ENCODE data around the gene ACVRL1.

The ACVRL1 gene

DNA sequence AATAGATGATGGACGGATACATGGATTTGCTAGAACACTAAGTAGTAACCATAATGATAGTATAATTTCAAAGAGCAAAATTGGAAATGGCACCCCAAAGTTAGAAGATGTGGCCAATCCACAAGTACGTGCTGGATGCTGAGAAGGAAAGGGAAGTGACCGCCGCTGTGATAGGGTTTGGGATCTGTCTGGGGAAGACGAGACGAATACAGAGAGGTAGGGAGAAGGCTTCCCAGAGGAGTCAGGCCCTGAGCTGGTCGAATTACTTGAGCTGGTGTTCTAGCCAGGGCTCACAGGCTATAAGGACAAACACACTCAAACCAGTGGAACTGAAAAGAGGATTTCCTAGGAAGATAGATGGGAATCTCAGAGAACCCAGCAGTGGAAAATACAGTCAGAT, 34.8 kb downstream of the ACVRL1 start:
- FAIRE-seq (no peak), DNase-seq (ENCODE audit: low spot score) (no peak)

DNA sequence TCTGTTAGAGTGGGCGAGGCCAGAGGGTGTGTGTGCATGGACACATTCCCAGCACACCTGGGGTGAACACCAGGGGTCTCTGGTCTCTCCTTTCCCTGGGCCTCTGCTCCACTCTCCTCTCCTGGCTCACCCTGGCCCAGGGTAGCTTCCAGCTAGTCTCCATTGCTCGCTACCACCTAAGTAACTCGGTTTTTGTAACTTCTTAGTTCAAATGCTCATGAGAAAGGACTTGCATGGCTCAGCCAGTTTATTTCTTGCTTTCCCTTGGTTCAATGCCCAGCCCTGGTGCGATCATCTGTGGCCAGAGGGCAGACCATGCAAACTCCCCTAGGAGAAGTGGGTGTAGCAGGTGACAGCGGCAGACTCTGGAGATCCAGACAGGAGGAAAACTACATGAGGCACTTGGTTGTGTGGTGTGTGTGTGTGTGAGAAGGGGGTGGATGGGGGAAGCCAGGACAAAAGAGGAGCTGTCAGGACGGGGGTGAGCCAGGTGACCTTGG, 35.2 kb downstream of the ACVRL1 start:
- DNase-seq (ENCODE audit: low spot score) (no peak), FAIRE-seq (no peak)

DNA sequence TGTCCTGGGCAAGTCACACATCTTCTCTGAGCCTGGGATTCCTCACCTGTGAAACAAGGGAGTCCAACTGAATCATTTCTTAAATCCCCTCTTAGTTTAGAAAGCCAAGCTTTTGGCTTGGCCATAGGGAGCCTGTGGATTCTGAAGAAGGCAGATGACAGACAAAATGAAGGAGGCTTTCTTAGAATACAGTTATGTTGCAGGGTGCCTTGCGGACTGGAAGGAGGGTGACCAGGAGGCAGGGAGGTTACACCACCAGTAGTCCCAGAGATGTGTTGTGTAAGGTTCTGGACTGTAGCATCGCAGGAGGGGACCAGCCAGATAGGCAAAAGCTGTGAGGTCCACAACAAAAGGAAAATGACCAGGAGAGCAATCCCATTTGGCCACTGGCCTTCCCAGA, 36.0 kb downstream of the ACVRL1 start:
- no peak for FAIRE-seq

DNA sequence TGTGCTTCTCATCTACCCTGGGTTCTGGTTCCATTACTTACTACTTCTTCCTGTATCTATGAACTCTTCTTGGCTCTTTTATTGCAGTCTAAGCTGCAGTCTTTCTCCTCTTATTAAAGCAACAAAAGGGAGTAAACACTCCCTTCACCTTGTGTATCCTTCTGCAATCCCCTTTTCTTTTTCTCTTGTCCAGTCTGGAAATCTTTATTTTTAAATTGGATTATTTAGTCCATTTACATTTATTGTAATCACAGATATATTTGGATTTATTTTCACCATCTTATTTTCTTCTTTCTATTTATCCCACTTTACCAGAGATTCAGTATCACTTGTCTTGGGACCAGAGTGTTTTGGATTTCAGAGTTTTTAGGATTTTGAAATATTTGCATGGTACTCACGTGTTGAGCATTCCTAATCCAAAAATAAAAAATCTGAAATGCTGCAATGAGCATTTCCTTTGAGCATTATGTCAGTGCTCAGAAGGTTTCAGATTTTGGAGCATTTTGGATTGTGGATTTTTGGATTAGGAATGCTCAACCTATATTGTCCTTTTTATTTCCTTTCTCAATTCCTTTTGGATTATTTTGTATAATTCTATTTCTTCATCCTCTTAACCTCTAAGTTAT, 37.4 kb downstream of the ACVRL1 start:
- FAIRE-seq = no peak
- no peak for DNase-seq (ENCODE audit: low spot score)

More for the DNA sequence above, 36.0 kb downstream of the ACVRL1 start:
- DNase-seq (ENCODE audit: low spot score) = no peak

DNA sequence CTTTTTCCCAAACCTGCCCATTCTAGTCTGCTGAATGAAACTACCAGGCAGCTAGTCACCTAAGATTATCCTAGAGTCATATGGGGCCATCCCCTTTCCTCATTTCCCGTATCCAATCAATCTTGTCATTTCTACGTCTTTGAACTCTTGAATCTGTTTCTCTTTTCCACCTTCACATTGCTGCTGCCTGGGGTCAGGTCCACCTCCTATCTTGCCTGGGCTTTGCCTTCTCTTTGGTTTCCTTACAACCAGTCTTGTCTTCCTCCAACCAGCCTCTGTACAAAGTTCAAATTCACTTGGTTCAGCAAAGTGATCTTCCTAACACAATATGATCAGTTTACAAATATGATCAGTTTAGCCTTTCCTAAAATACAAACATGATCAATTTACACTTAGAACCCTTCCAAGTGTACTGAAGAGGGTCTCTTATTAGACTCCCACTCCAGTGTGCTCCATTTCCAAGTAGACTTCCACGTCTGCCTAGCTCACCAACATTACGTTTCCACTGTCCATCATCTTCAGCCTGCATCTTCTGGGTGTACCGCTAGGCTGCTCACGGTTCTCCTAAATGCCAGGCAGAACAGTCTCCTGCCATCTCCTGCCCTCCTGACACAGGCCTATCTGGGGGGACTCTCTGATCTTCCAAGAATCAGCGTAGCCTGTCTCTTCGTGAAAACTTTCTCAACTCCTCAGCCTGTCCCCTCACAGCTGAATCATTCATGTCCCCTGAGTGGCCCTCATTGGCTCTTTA, 40.1 kb downstream of the ACVRL1 start:
- DNase-seq (ENCODE audit: low spot score) (no peak), FAIRE-seq (no peak)

DNA sequence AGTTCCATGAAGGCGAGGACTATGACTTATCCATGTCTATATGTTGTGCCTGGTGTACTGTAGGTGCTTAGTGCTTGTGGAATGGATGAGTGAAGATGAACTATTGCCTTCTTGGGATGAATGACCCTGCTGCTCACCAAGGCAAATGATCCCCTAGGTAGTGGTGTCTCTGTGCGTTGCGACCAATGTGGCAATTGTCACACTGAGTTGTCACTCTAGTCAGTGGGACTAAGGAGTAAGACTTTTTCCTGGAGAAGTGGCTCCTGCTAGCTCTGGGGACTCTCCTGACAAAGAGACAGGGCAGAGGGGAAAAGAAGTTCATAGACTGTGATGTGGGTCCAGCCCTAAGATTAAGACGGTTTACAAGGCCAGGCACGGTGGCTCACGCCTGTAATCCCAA, 40.8 kb downstream of the ACVRL1 start:
- DNase-seq (ENCODE audit: low spot score) (no peak), FAIRE-seq (no peak)

DNA sequence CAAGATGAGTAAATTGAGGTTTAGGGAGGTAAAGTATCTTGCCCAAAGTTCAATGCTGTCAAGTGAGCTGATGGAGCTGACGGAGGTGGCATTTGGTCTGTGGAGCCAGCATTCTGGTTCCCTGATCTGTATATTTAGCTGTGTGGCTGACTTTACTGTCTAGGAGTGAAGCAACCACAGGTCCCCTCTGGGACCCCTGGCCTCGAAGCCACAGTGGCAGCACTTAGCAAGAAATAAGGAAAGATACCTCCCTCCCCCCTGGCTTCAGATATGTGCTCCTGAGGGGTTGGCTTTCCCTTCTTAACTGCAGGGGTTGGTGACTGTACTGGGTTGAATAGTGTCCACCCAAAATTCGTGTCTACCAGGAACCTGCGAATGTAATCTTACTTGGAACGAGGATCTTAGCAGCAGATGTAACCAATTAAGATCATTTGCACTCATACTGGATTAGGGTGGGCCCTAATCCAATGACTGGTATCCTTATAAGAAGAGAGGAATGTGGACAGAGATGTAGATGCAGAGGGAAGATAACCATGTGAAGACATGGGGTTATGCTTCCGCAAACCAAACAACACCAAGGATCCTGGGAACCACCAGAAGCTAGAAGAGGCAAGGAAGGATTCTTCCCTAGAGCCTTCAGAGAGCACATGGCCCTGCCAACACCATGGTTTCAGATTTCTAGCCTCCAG, 42.2 kb downstream of the ACVRL1 start:
- DNase-seq (ENCODE audit: low spot score) (no peak), FAIRE-seq (no peak)

DNA sequence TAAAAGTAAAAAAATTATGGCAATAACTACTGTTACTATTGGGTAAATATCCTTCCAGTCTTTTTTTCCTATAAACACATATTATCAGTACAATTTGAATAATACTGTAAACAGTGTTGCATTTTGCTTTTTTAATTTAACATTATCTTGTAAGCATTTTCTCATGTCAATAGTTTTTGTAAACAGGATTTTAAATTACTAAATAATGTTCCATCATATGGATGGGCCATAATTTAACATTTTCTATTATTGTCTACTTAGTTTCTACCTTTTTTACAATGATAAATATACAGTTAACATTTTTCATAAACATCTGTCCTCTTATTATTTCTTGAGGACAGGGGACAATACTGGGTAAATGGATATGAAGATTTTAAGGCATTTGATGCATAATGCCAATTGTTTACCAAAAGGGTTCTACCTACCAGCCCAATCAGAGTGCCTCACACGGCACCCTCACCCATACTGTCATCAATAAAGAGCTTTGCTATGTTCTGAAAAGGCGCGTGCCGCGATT, 43.4 kb downstream of the ACVRL1 start:
- no peak for FAIRE-seq
- DNase-seq (ENCODE audit: low spot score) = no peak

DNA sequence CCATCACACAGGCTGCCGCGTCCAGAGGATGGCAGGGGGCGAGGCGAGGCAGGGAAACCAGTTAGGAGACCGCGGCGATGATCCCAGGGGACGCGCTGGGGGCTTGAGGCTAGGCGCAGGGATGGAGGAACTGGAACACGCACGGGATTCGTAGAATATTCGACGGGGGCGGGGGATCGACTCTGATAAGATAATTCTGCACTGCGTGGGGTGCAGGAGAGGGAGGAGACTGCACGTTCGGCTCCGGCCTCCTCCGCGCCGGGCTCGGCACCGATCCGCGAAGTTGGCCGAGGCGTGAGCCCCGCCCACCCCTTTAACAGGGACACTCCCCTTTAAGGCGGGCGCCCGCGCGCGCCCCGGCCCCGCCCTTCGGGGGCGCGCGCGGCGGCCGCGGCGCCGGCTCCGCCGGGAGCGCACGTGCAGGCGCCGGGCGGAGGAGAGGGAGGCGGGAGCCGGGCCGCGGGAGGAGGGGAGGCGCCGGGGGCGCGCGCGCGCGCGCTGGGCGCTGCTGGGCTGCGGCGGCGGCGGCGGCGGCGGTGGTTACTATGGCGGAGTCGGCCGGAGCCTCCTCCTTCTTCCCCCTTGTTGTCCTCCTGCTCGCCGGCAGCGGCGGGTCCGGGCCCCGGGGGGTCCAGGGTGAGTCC, 44.0 kb downstream of the ACVRL1 start, which contains the start of gene ACVR1B:
Gene ACVR1B, plus strand, starts transcription at position 501 of the 644 bp plus-strand sequence. Its CDS starts 45 bp downstream, at position 546.
- FAIRE-seq (no peak), DNase-seq (ENCODE audit: low spot score) (peak; percentile 56)

DNA sequence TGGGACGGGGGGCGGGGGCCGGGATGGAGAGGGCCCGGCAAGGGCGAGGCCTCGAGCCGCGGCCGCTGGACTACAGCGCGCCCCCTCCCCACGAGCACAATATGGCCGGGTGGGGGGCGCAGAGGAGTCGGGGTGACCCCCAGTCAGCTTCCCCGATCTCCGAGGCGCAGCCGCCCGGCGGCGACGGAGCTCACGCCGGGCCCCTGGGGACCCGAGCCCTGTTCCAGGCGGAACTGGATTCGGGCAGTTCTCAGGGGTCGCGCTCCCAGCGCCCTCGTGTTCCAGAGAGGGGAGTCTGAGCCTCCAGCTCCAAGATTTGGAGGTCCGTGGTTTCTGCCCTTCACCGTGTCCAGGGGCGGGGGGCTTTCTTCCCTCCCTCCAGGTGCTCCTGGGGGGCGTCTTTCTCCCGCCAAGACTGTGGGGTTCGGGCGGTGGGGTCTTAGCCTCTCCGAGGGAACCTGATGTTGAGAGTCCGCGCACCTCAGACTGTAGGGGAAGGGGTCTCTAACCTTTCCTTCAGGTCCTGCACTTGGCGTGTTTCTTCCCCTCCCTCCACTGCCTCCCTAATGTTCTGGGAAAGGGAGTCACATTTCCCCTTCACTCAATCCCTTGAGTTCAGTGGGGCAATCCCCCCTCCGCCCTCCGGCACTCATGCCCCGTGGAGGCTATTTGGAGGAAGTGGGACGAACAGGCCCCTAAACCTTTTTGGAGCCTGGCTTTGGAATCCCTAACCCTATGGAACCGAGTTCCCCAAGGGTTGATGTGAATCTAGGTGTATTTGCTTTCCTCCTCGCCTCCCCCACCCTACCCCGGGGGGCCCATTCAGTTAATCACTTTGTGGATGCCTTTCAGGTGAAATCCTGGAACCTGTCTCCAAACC, 44.8 kb downstream of the ACVRL1 start:
- DNase-seq (ENCODE audit: low spot score) (no peak), FAIRE-seq (no peak)

DNA sequence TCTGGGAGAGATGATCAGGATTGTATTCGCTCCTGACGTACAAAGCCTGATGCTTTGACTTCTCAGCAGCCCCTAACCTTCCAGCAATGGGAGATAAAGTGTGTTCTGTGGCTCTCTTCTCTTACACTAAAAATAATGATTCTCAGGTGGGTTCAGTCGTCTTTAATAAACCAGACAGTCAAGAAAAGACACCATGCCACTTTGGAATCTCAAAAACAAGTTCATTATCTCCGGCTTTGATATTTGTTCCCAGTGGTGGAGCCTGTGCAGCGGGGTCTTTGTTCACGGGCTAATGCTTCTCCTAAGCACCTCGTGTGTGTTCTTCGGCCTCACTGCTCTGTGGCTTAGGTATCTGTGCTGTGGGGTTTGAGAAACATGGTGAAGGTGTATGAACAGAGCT, 45.8 kb downstream of the ACVRL1 start:
- FAIRE-seq (no peak), DNase-seq (ENCODE audit: low spot score) (no peak)

DNA sequence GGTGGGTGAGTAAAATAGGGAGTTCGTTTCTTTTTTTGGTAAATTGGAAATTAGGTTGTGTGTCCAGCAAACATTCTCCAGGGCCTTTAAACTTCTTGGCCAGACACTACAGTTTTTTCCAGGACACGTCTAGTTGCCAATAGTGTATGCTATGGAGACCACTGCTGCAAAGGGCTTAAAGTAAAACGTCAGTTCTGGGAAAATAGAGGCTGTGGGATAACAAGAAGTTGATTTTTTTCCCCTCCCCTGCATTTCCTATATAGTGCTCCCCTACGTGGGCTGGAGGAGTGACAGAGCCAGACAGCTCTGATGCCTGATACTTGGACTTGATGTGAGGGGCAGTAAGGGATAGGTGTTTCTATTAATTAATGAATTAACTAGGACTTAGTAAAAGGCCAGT, 46.6 kb downstream of the ACVRL1 start:
- no peak for DNase-seq (ENCODE audit: low spot score)
- no peak for FAIRE-seq

DNA sequence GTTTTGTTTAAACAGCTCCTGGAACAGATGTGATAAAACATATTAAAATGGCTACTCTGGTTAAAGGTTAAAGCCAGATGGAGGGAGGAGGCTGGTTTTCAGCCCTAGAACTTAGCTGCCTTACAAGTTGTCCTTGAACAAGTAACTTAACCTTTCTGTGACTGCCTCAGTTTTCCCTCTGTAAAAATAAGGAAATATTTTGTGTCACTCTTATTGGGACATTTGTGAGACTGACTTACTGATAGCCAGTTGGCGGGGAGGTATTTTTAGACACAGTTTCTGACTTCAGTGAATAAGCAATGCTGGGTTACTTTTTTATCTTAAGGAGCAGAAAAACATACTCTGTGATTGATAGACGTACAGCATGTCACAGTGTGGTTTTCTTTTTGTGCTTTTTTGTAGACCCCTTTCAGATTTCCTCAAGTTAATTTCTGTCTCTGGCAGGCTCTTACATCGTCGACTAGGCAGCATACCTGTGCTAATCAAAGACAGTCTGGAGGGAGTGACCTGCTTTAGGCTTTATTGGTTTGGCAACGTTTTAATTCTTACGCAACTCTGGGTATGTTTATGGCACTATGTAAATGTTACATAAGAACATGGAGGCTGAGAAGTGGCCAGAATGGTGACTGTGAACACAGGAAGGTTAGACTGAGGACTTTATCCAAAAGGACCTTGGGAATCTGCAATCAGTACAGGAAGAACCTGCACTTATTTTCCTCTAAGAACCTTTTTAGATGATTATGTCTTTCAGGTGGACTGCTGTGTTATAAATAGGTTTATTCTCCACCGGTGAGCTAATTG, 47.5 kb downstream of the ACVRL1 start:
- DNase-seq (ENCODE audit: low spot score) (no peak), FAIRE-seq (no peak)

DNA sequence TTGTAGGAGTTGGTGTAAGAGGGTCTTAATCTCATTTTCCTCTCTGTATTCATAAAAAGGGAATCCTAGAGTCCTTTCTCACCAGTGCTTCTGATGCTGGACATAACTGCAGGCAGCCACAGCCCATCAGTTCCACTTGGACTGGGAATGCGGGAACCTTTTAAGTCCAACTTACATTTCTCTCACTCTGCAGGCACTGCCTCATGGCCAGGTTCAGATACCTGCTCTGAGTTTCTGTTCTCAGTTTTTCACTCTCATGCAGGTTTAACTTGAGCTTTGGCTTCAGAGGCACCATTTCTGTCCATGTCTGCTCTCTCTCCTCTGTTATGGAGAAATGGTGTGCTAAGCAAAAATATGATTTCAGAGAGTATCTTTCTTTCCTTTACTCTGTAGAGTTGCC, 48.4 kb downstream of the ACVRL1 start:
- FAIRE-seq = no peak
- DNase-seq (ENCODE audit: low spot score) = no peak

DNA sequence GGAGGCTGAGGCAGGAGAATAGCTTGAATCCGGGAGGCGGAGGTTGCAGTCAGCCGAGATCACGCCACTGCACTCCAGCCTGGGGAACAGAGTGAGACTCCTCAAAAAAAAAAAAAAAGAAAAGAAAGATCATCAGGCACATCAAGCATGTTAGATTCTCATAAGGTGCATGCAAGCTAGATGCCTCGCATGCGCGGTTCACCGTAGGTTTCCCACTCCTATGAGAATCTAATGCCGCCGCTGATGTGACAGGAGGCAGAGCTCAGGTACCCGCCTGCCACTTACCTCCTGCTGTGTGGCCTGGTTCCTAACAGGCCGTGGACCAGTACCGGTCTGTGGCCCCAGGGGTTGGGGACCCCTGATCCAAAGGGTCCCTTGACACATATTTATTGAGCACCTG, 51.2 kb downstream of the ACVRL1 start:
- no peak for FAIRE-seq
- DNase-seq (ENCODE audit: low spot score) = no peak

DNA sequence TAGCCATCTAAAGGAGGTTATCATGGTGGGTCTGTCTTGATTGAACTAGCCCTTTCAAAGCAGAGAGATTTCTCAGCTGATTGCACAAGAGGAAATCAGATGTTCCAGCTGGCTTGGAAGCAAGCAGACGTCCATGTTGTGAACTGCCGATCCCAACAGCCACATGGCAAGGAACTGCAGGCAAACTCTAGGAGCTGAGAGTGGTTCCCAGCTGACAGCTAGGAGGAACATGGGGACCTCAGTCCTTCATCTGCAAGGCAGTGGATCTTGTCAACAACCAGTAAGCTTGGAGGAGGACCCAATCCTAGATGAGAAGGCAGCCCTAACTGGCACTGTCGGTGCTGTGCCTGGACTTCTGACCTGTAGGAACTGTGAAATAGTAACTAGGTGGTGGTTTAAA, 51.9 kb downstream of the ACVRL1 start:
- DNase-seq (ENCODE audit: low spot score) = no peak
- FAIRE-seq = no peak

DNA sequence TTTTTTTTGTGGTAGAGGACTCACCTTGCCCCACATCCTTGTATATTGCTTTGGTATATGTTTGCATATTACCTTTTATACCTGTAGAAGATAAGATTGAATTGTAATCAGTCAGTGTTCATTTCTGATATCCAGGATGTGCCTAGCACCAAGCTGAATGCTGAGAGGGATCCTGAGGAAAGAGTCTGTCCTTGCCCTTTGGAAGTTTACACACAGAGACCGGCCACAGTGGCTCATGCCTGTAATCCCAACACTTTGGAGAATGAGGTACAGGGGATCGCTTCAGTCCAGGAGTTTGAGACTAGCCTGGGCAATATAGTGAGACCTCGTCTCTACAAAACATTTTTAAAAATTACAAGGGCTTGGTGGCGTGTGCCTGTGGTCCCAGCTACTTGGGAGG, 52.6 kb downstream of the ACVRL1 start:
- DNase-seq (ENCODE audit: low spot score) (no peak), FAIRE-seq (no peak)

DNA sequence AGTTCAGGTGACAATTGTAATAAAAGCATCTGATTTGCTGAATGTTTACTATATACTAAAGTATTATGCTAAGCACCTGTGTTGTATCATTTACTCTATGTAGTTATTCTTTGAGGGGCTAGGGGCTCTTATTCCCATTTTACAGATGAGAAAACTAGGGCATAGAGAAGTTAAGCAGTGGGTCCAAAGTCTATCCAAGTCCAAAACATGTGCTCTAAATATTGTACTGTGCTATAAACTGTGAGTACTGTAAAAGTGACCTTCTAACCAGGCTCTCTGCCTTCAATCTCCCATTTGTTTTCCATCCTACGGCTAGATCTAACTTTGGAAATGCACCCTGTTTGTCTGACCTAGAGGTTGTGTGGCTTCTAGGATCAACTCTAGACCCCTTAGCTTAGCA, 53.2 kb downstream of the ACVRL1 start:
- DNase-seq (ENCODE audit: low spot score) (no peak), FAIRE-seq (no peak)

DNA sequence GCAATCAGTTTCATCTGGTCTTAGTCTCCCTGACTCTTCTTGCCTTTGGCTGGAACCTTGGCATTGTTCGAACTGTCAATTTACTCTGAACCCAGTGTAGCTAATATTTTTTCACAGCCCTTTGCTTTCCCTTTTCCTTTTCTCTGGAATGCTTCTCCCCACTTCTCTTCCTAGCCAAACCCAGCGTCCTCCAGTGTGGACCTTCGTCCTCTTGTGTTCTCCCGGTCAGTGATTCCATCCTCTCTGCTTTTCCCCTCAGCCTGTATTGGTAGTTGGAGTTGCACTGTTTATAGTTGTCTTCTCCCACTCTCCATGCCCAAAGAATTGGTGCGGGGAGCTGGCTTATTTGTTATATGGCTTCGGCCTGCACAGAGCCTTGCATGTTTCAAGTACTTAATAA, 53.6 kb downstream of the ACVRL1 start:
- FAIRE-seq (no peak), DNase-seq (ENCODE audit: low spot score) (no peak)

DNA sequence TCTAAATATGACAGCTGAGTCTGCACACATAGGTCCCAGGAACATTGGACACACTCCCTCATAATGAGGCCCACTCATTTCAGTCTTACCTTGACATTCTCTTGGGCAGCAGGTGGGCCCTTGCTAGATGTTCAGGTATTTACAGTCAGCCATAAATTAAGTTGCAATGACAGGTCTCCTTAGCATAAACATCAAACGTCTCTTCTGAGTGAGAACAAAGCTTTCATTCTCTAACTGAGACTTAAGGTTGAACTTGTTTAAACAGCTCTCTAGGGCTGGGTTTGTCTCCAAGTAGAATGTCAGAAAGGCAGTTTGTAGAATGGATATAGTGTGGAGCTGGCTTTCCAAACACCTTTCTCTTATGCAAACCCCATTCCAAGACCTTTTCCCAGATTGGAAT, 54.5 kb downstream of the ACVRL1 start:
- no peak for FAIRE-seq
- DNase-seq (ENCODE audit: low spot score) = no peak
